Fibroblast of pulmonary artery (primary cell): ENCODE measurements around the gene CSF2.
"Not testable (repeated sequence)": the region's sequence is repeated elsewhere in the genome, so short reads cannot be mapped to it uniquely, and the experiment has no call there.

ENCODE experiments used
- DNase-seq: peaks from one replicate; pipeline ENCODE4 v3.0.0-alpha.2; 2010; ENCODE audit warnings: low read depth
- H3K4me3 ChIP-seq: replicated peaks from 2 replicates; pipeline ENCODE4 v1.5.1; 2011; ENCODE audit warnings: low read depth, mild to moderate bottlenecking, control low read depth, low read length, moderate library complexity
- CTCF ChIP-seq: IDR thresholded peaks from 2 replicates; pipeline ENCODE4 v1.5.1; 2011; ENCODE audit warnings: mild to moderate bottlenecking, control low read depth, low read length, inconsistent platforms; ENCODE audit errors: missing control alignments

The CSF2 gene

DNA sequence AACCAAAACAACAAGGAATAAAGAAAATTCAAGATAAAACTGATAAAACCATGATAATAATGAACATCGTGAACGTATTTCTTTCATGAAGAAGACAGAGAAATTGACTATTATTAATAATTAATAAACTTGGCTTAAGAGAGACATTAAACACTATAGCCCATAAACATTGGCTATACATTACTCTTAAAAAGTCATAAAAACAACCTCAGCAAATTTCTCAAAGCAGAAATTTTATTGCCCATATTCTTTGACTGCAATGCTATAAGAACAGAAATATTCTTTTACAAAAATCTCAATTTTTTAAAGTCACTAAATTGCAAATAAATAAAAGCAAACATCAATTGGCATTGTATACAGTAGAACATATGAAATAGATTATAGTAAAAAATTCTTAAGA is 42.5 kb downstream of the CSF2 start:
- no peak for TF ChIP-seq CTCF
- DNase-seq, result no peak
- H3K4me3 ChIP-seq, result no peak overlapping the region

DNA sequence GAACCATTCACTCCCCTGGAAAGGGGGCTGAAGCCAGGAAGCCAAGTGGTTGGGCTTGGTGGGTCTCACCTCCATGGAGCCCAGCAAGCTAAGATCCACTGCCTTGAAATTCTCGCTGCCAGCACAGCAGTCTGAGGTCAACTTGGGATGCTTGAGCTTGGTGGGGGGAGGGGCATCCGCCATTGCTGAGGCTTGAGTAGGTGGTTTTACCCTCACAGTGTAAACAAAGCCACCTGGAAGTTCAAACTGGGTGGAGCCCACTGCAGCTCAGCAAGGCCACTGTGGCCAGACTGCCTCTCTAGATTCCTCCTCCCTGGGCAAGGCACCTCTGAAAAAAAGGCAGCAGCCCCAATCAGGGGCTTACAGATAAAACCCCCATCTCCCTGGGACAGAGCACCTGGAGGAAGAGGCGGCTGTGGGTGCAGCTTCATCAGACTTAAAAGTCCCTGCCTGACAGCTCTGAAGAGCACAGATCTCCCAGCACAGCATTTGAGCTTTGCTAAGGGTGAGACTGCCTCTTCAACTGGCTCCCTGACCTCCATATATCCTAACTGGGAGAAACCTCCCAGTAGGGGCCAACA is 43.4 kb downstream of the CSF2 start:
- not testable (repeated sequence) for H3K4me3 ChIP-seq, DNase-seq

GRCh38 chr5:132120717-132121116 is 47.1 kb downstream of the CSF2 start:
- not testable (repeated sequence) for DNase-seq

DNA sequence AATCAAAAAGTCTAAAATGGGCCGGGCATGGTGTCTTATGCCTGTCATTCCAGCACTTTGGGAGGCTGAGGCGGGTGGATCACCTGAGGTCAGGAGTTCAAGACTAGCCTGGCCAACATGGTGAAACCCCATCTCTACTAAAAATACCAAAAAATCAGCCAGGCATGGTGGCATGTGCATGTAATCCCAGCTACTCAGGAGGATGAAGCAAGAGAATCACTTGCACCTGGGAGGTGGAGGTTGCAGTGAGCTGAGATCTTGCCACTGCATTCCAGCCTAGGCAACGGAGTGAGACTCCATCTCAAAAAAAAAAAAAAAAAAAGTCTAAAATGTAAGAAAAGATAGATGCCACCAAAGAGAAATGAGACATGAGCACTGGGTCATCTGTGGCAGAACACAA is 49.4 kb downstream of the CSF2 start:
- not testable (repeated sequence) for H3K4me3 ChIP-seq, DNase-seq

More at GRCh38 chr5:132120717-132121116, 47.1 kb downstream of the CSF2 start:
- not testable (repeated sequence) for H3K4me3 ChIP-seq

DNA sequence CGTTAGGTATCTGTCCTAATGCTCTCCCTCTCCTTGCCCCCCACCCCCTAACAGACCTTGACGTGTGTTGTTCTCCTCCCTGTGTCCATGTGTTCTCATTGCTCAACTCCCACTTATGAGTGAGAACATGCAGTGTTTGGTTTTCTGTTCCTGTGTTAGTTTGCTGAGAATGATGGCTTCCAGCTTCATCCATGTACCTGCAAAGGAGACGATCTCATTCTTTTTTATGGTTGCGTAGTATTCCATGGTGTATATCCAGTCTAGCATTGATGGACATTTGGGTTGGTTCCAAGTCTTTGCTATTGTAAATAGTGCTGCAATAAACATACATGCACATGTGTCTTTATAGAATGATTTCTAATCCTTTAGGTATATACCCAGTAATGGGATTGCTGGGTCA is 50.0 kb downstream of the CSF2 start:
- H3K4me3 ChIP-seq, DNase-seq: not testable (repeated sequence)
